ENCODE measurements around the gene TMEM178B. TPM values are rescaled to one million over a fixed set of nuclear protein-coding genes. Genes with fewer than 3 reads are reported as not detected.

Gene TMEM178B
- polyA plus RNA-seq, 1 donor from 2014 or later: 40.7 TPM

DNA sequence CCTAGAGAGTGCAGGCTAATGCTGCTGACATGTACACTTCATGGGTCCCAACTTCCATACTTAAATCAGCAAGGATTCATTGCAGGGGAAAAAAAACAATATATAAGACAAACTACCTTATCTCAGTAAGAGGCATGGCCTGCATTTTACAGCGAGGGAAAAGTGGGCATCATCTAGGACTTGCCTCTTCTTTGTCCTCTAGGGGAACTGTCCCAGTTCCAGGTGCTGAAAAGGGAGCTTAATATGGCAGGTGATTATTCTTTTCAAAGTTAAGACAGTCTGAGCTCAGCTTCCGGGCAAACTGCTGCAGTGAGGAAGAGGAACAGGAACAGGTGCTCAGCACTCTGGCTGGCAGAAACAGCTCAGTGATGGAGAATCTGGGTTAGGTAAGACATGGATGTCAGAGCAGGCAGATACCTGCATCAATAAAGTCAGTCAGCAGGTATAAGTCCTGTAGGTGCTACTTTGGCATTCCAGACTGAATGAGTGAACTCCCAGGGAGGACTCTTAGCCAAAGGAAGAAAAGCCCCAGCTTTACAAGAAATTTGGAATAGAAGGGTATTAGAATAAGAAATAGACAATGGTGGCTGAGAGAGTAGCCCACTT lies 147.2 kb downstream of the TMEM178B start:
- Histone ChIP-seq H3K4me3 (ENCODE audit: low read length) (no peak overlapping the region), H2AFZ (ENCODE audit: low read depth, low read length) (no peak overlapping the region), H3K36me3 (ENCODE audit: insufficient read depth, low read length) (no peaks in the 10 kb centered on the region), H4K20me1 (ENCODE audit: insufficient read depth) (no peaks in the 10 kb centered on the region), H3K79me2 (replicated peaks; ENCODE audit: insufficient read depth, low read length) (peaks cover 8% of the 10 kb centered on the region), H3F3A (ENCODE audit: insufficient read depth, low read length, poor library complexity, severe bottlenecking) (no peaks in the 10 kb centered on the region), H3K9ac (ENCODE audit: low read length) (no peak overlapping the region), H3K27ac (ENCODE audit: low read length) (no peak overlapping the region), H3K9me2 (ENCODE audit: insufficient read depth, low read length) (no peaks in the 10 kb centered on the region), H3K9me3 (ENCODE audit: low read length) (no peaks in the 10 kb centered on the region), H3K4me2 (ENCODE audit: low read length) (no peak overlapping the region), H3K27me3 (ENCODE audit: insufficient read depth, low read depth, low read length) (no peaks in the 10 kb centered on the region)
- TF ChIP-seq, protein P1, sequence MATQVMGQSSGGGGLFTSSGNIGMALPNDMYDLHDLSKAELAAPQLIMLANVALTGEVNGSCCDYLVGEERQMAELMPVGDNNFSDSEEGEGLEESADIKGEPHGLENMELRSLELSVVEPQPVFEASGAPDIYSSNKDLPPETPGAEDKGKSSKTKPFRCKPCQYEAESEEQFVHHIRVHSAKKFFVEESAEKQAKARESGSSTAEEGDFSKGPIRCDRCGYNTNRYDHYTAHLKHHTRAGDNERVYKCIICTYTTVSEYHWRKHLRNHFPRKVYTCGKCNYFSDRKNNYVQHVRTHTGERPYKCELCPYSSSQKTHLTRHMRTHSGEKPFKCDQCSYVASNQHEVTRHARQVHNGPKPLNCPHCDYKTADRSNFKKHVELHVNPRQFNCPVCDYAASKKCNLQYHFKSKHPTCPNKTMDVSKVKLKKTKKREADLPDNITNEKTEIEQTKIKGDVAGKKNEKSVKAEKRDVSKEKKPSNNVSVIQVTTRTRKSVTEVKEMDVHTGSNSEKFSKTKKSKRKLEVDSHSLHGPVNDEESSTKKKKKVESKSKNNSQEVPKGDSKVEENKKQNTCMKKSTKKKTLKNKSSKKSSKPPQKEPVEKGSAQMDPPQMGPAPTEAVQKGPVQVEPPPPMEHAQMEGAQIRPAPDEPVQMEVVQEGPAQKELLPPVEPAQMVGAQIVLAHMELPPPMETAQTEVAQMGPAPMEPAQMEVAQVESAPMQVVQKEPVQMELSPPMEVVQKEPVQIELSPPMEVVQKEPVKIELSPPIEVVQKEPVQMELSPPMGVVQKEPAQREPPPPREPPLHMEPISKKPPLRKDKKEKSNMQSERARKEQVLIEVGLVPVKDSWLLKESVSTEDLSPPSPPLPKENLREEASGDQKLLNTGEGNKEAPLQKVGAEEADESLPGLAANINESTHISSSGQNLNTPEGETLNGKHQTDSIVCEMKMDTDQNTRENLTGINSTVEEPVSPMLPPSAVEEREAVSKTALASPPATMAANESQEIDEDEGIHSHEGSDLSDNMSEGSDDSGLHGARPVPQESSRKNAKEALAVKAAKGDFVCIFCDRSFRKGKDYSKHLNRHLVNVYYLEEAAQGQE (IDR thresholded peaks at IDR 0.05; ENCODE audit: borderline replicate concordance): no peak
- TF ChIP-seq, protein P2, sequence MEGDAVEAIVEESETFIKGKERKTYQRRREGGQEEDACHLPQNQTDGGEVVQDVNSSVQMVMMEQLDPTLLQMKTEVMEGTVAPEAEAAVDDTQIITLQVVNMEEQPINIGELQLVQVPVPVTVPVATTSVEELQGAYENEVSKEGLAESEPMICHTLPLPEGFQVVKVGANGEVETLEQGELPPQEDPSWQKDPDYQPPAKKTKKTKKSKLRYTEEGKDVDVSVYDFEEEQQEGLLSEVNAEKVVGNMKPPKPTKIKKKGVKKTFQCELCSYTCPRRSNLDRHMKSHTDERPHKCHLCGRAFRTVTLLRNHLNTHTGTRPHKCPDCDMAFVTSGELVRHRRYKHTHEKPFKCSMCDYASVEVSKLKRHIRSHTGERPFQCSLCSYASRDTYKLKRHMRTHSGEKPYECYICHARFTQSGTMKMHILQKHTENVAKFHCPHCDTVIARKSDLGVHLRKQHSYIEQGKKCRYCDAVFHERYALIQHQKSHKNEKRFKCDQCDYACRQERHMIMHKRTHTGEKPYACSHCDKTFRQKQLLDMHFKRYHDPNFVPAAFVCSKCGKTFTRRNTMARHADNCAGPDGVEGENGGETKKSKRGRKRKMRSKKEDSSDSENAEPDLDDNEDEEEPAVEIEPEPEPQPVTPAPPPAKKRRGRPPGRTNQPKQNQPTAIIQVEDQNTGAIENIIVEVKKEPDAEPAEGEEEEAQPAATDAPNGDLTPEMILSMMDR (IDR thresholded peaks at IDR 0.05; ENCODE audit: poor library complexity, severe bottlenecking): no peak
- TF ChIP-seq RAD21 (conservative IDR thresholded peaks at IDR 0.05): no peak
- no peak for TF ChIP-seq TAF1 (IDR thresholded peaks at IDR 0.05; ENCODE audit: low read depth)
- no peak for TF ChIP-seq EP300 (conservative IDR thresholded peaks at IDR 0.05; ENCODE audit: poor library complexity, severe bottlenecking)
- TF ChIP-seq SMC3 (conservative IDR thresholded peaks at IDR 0.05; ENCODE audit: poor library complexity): no peak
- TF ChIP-seq EZH2 (IDR thresholded peaks at IDR 0.05; ENCODE audit: borderline replicate concordance, insufficient read depth, low read length, poor library complexity, severe bottlenecking): no peak
- no peak for TF ChIP-seq MXI1 (conservative IDR thresholded peaks at IDR 0.05; ENCODE audit: poor library complexity, severe bottlenecking)
- no peak for TF ChIP-seq POLR2AphosphoS5 (IDR thresholded peaks at IDR 0.05)

DNA sequence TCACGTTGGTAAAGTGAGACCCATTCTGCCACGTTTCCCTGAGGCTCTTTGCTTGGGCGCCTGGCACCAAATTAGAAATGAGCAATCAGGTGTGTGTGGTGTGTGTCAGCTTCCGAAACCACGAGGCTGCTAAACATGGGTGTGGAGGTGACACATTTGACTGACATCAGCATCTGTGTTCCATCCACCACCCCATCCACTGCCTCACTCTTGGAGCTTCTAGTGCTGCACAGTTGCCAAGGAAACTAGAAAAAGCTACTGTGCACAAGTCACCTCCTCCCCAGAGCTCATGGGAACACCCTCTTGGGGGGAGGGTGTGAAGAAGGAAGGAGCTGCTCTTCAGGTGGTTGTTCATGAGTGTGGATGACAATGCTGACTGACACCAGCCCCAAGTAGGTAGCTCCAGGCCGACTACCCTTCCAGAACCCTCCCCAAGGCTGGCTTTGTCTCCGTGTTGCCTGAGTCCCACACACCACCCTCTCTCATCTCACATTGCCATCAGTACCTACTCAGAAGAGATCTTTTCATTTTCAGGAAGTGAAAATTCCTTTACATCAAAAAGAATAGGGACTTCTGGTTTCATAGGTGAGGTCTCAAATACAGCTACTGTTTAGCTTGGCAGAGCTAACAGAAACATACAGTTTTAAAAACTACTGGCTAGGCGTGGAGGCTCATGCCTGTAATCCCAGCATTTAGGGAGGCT lies 152.2 kb downstream of the TMEM178B start:
- H3K9me3 ChIP-seq (ENCODE audit: low read length): no peaks in the 10 kb centered on the region
- H3K79me2 ChIP-seq (replicated peaks; ENCODE audit: insufficient read depth, low read length): peaks cover 10% of the 10 kb centered on the region
- TF ChIP-seq EP300 (conservative IDR thresholded peaks at IDR 0.05; ENCODE audit: poor library complexity, severe bottlenecking): no peak
- TF ChIP-seq POLR2AphosphoS5 (IDR thresholded peaks at IDR 0.05): no peak
- TF ChIP-seq EZH2 (IDR thresholded peaks at IDR 0.05; ENCODE audit: borderline replicate concordance, insufficient read depth, low read length, poor library complexity, severe bottlenecking): no peak
- TF ChIP-seq, protein P2 (IDR thresholded peaks at IDR 0.05; ENCODE audit: poor library complexity, severe bottlenecking): no peak
- no peak for TF ChIP-seq MXI1 (conservative IDR thresholded peaks at IDR 0.05; ENCODE audit: poor library complexity, severe bottlenecking)
- TF ChIP-seq TAF1 (IDR thresholded peaks at IDR 0.05; ENCODE audit: low read depth): no peak
- no peak for TF ChIP-seq SMC3 (conservative IDR thresholded peaks at IDR 0.05; ENCODE audit: poor library complexity)
- no peak for TF ChIP-seq RAD21 (conservative IDR thresholded peaks at IDR 0.05)
- TF ChIP-seq, protein P1 (IDR thresholded peaks at IDR 0.05; ENCODE audit: borderline replicate concordance): no peak
- H3K4me3 ChIP-seq (ENCODE audit: low read length): peak overlapping the region; percentile 24
- no peak overlapping the region for H3K9ac ChIP-seq (ENCODE audit: low read length)
- no peaks in the 10 kb centered on the region for H3K36me3 ChIP-seq (ENCODE audit: insufficient read depth, low read length)
- H3F3A ChIP-seq (ENCODE audit: insufficient read depth, low read length, poor library complexity, severe bottlenecking): no peaks in the 10 kb centered on the region
- no peaks in the 10 kb centered on the region for H3K27me3 ChIP-seq (ENCODE audit: insufficient read depth, low read depth, low read length)
- no peak overlapping the region for H3K4me2 ChIP-seq (ENCODE audit: low read length)
- H4K20me1 ChIP-seq (ENCODE audit: insufficient read depth): no peaks in the 10 kb centered on the region
- H3K27ac ChIP-seq (ENCODE audit: low read length): no peak overlapping the region
- H2AFZ ChIP-seq (ENCODE audit: low read depth, low read length): no peak overlapping the region
- no peaks in the 10 kb centered on the region for H3K9me2 ChIP-seq (ENCODE audit: insufficient read depth, low read length)

All from neural cell (in vitro differentiated cells).